Naive thymus-derived CD8-positive, alpha-beta T cell (primary cell): ENCODE measurements around the gene LRMDA. TPM values are rescaled to one million over a fixed set of nuclear protein-coding genes. Genes with fewer than 3 reads are reported as not detected.

Source experiments
- ATAC-seq, 2 donors: fragments of 150-1000 bp; cut with Tn5 transposase in 1 of 2; sonication (Bioruptor Pico), chemical (Tn5 transposase) in 1 of 2; 1 replicate in 1 of 2; 2 replicates in 1 of 2; pipeline ENCODE4 v1.10.0; 2021; ENCODE audit warnings: mild to moderate bottlenecking in 2 of 2, moderate library complexity in 2 of 2
- POLR2A ChIA-PET: fragments of 350-600 bp; sonication (Branson Sonifier 250); formaldehyde crosslinking; loops from one replicate; lab custom pipeline; 2021; ENCODE audit warnings: antibody characterized with exemption; lab: Charles Lee
- DNase-seq, 10 donors: peaks; one replicate each; pipeline versions ENCODE4 v3.0.0 to v3.0.0-alpha.2; 2020 to 2022
- H3K27ac Mint-ChIP-seq, 10 donors: one replicate each; pipeline ENCODE4 v1.8.0; 2020 to 2022; ENCODE audit warnings: mild to moderate bottlenecking in 10 of 10, mixed read lengths in 10 of 10, moderate library complexity in 4 of 10, inconsistent platforms in 1 of 10
- H3K27me3 Mint-ChIP-seq, 5 donors: one replicate each; pipeline ENCODE4 v1.8.0; 2021 to 2022; ENCODE audit warnings: mixed read lengths in 5 of 5
- H3K36me3 Mint-ChIP-seq, 3 donors: one replicate each; pipeline ENCODE4 v1.8.0; 2020 to 2022; ENCODE audit warnings: mixed read lengths in 3 of 3, mild to moderate bottlenecking in 2 of 3, inconsistent platforms in 1 of 3
- H3K4me1 Mint-ChIP-seq, 4 donors: one replicate each; pipeline ENCODE4 v1.8.0; 2021 to 2022; ENCODE audit warnings: mixed read lengths in 4 of 4
- H3K4me3 Mint-ChIP-seq, 10 donors: one replicate each; pipeline ENCODE4 v1.8.0; 2020 to 2022; ENCODE audit warnings: mild to moderate bottlenecking in 10 of 10, mixed read lengths in 10 of 10, moderate library complexity in 6 of 10, inconsistent platforms in 1 of 10
- H3K9me3 Mint-ChIP-seq, 9 donors: one replicate each; pipeline ENCODE4 v1.8.0; 2020 to 2022; ENCODE audit warnings: mixed read lengths in 9 of 9, mild to moderate bottlenecking in 3 of 9, inconsistent platforms in 1 of 9, moderate library complexity in 1 of 9
- polyA plus RNA-seq, 3 donors: library from polyadenylated mRNA; unstranded; fragments of 300-500 nt; fragmentation: Illumina TruSeq; gene quantifications; one replicate each; pipeline ENCODE4 v1.2.3, GENCODE V29; 2021
- total RNA-seq, 8 experiments: library from RNA in 2 of 8; stranded (reverse) in 2 of 8; gene quantifications; one replicate each; pipeline ENCODE4 v1.2.3 and lab custom pipeline; 2021 to 2026

Gene LRMDA
- total and polyA plus RNA-seq, 5 experiments from 2014 or later = not detected

- ATAC-seq = no peak
- Mint-ChIP-seq H3K9me3 (peaks cover 0 to 6% (median 0%) of the 10 kb centered on the region in 9 donors), H3K4me1 (no peaks in the 10 kb centered on the region), H3K27me3 (peaks cover 10 to 15% (median 12%) of the 10 kb centered on the region in 5 donors), H3K27ac (no peak overlapping the region), H3K4me3 (no peak overlapping the region), H3K36me3 (no peaks in the 10 kb centered on the region)
- no peak for DNase-seq
- POLR2A ChIA-PET = no interaction called here
Observed at GRCh38 chr10:75531571-75532031, 100.2 kb downstream of the LRMDA start.

GRCh38 chr10:75532253-75532924 is 101.0 kb downstream of the LRMDA start:
- no peak for DNase-seq
- no peak for ATAC-seq
- no peak overlapping the region for H3K4me3 Mint-ChIP-seq
- no peaks in the 10 kb centered on the region for H3K4me1 Mint-ChIP-seq
- H3K9me3 Mint-ChIP-seq = peaks cover 0 to 3% (median 0%) of the 10 kb centered on the region in 9 donors
- POLR2A ChIA-PET = no interaction called here
- no peaks in the 10 kb centered on the region for H3K36me3 Mint-ChIP-seq
- no peak overlapping the region for H3K27ac Mint-ChIP-seq
- H3K27me3 Mint-ChIP-seq = peaks cover 7 to 15% (median 8%) of the 10 kb centered on the region in 5 donors

- POLR2A ChIA-PET = no interaction called here
- ATAC-seq (no peak), DNase-seq (no peak)
- H3K36me3 Mint-ChIP-seq = no peaks in the 10 kb centered on the region
- H3K9me3 Mint-ChIP-seq = no peaks in the 10 kb centered on the region
- no peak overlapping the region for H3K4me3 Mint-ChIP-seq
- peaks cover 0 to 8% (median 4%) of the 10 kb centered on the region in 5 donors for H3K27me3 Mint-ChIP-seq
- H3K27ac Mint-ChIP-seq = no peak overlapping the region
- no peaks in the 10 kb centered on the region for H3K4me1 Mint-ChIP-seq
Observed at GRCh38 chr10:75538144-75538543, 106.7 kb downstream of the LRMDA start.

- no peak overlapping the region for H3K27ac Mint-ChIP-seq
- DNase-seq (no peak), ATAC-seq (no peak)
- POLR2A ChIA-PET = no interaction called here
- no peaks in the 10 kb centered on the region for H3K4me1 Mint-ChIP-seq
- no peaks in the 10 kb centered on the region for H3K36me3 Mint-ChIP-seq
- peaks cover under 1 to 8% (median 6%) of the 10 kb centered on the region in 5 donors for H3K27me3 Mint-ChIP-seq
- H3K4me3 Mint-ChIP-seq = no peak overlapping the region
- no peaks in the 10 kb centered on the region for H3K9me3 Mint-ChIP-seq
Observed at GRCh38 chr10:75538765-75539164, 107.3 kb downstream of the LRMDA start.

- H3K4me3 Mint-ChIP-seq = no peak overlapping the region
- no peaks in the 10 kb centered on the region for H3K4me1 Mint-ChIP-seq
- H3K27me3 Mint-ChIP-seq = peaks cover 3 to 18% (median 10%) of the 10 kb centered on the region in 5 donors
- H3K36me3 Mint-ChIP-seq = no peaks in the 10 kb centered on the region
- POLR2A ChIA-PET = interaction anchor here (0.6 kb wide), 1 partner anchor 778 kb away, joined by 4 read pairs; no protein-coding TSS in a partner anchor
- H3K27ac Mint-ChIP-seq = no peak overlapping the region
- no peak for ATAC-seq
- H3K9me3 Mint-ChIP-seq = no peaks in the 10 kb centered on the region
- DNase-seq = no peak
Observed at GRCh38 chr10:75540357-75540966, 109.0 kb downstream of the LRMDA start.

- Mint-ChIP-seq H3K27ac (no peak overlapping the region), H3K9me3 (no peaks in the 10 kb centered on the region), H3K4me3 (no peak overlapping the region), H3K4me1 (no peaks in the 10 kb centered on the region), H3K27me3 (peaks cover 5 to 23% (median 9%) of the 10 kb centered on the region in 5 donors), H3K36me3 (no peaks in the 10 kb centered on the region)
- ATAC-seq = no peak
- POLR2A ChIA-PET = interaction anchor here (0.6 kb wide), 1 partner anchor 777 kb away, joined by 4 read pairs; no protein-coding TSS in a partner anchor
- DNase-seq = no peak
Observed at GRCh38 chr10:75540981-75541380, 109.6 kb downstream of the LRMDA start.

- POLR2A ChIA-PET = interaction anchor here (0.6 kb wide), 1 partner anchor 777 kb away, joined by 4 read pairs; no protein-coding TSS in a partner anchor
- Mint-ChIP-seq H3K9me3 (no peaks in the 10 kb centered on the region), H3K4me3 (no peak overlapping the region), H3K36me3 (no peaks in the 10 kb centered on the region), H3K4me1 (no peaks in the 10 kb centered on the region), H3K27me3 (peaks cover 7 to 25% (median 9%) of the 10 kb centered on the region in 5 donors), H3K27ac (no peak overlapping the region)
- ATAC-seq (no peak), DNase-seq (no peak)
Observed at GRCh38 chr10:75541411-75541810, 110.0 kb downstream of the LRMDA start.

GRCh38 chr10:75542084-75542483 is 110.7 kb downstream of the LRMDA start:
- H3K4me1 Mint-ChIP-seq = no peaks in the 10 kb centered on the region
- no peaks in the 10 kb centered on the region for H3K36me3 Mint-ChIP-seq
- POLR2A ChIA-PET = no interaction called here
- H3K27me3 Mint-ChIP-seq = peaks cover 8 to 30% (median 9%) of the 10 kb centered on the region in 5 donors
- H3K27ac Mint-ChIP-seq = no peak overlapping the region
- ATAC-seq (no peak), DNase-seq (no peak)
- H3K4me3 Mint-ChIP-seq = no peak overlapping the region
- no peaks in the 10 kb centered on the region for H3K9me3 Mint-ChIP-seq

GRCh38 chr10:75542906-75543305 is 111.5 kb downstream of the LRMDA start:
- Mint-ChIP-seq H3K9me3 (no peaks in the 10 kb centered on the region), H3K4me3 (no peak overlapping the region), H3K36me3 (no peaks in the 10 kb centered on the region), H3K27me3 (peaks cover 8 to 36% (median 10%) of the 10 kb centered on the region in 5 donors), H3K4me1 (no peaks in the 10 kb centered on the region), H3K27ac (no peak overlapping the region)
- no peak for ATAC-seq
- POLR2A ChIA-PET = no interaction called here
- no peak for DNase-seq

- Mint-ChIP-seq H3K27me3 (peaks cover 8 to 36% (median 10%) of the 10 kb centered on the region in 5 donors), H3K27ac (no peak overlapping the region), H3K4me1 (no peaks in the 10 kb centered on the region), H3K9me3 (no peaks in the 10 kb centered on the region), H3K4me3 (no peak overlapping the region), H3K36me3 (no peaks in the 10 kb centered on the region)
- no peak for DNase-seq
- POLR2A ChIA-PET = no interaction called here
- ATAC-seq = no peak
Observed at GRCh38 chr10:75544386-75544785, 113.0 kb downstream of the LRMDA start.

GRCh38 chr10:75544993-75545706 is 113.7 kb downstream of the LRMDA start:
- peaks cover 6 to 29% (median 10%) of the 10 kb centered on the region in 5 donors for H3K27me3 Mint-ChIP-seq
- no peaks in the 10 kb centered on the region for H3K36me3 Mint-ChIP-seq
- POLR2A ChIA-PET = no interaction called here
- no peak overlapping the region for H3K4me3 Mint-ChIP-seq
- DNase-seq = no peak
- no peak for ATAC-seq
- no peak overlapping the region for H3K27ac Mint-ChIP-seq
- no peaks in the 10 kb centered on the region for H3K4me1 Mint-ChIP-seq
- H3K9me3 Mint-ChIP-seq = peaks cover 0 to 6% (median 0%) of the 10 kb centered on the region in 9 donors

- Mint-ChIP-seq H3K27ac (no peak overlapping the region), H3K27me3 (peaks cover 6 to 28% (median 9%) of the 10 kb centered on the region in 5 donors), H3K4me3 (no peak overlapping the region), H3K9me3 (peaks cover 0 to 9% (median 0%) of the 10 kb centered on the region in 9 donors), H3K36me3 (no peaks in the 10 kb centered on the region), H3K4me1 (no peaks in the 10 kb centered on the region)
- POLR2A ChIA-PET = no interaction called here
- ATAC-seq = no peak
- DNase-seq = no peak
Observed at GRCh38 chr10:75546004-75546403, 114.6 kb downstream of the LRMDA start.
